ENCODE data around the gene NDFIP2.

DNA sequence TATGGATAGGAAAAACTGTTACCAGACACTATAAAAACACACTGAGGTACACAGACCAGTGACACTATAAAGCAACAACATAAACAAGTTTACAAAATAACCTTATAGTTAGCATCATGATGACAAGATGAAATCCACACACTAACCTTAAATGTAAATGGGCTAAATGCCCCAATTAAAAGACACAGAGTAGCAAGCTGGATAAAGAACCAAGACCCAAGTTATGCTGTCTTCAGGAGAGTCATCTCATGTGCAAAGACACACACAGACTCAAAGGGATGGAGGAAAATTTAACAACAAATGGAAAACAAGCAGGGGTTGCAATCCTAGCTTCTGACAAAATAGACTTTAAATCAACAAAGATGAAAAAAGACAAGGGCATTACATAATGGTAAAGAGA, 81.6 kb downstream of the NDFIP2 start:
- TF ChIP-seq EZH2 (IDR thresholded peaks at IDR 0.05; ENCODE audit: low read length): no peak
- TF ChIP-seq, protein P1, sequence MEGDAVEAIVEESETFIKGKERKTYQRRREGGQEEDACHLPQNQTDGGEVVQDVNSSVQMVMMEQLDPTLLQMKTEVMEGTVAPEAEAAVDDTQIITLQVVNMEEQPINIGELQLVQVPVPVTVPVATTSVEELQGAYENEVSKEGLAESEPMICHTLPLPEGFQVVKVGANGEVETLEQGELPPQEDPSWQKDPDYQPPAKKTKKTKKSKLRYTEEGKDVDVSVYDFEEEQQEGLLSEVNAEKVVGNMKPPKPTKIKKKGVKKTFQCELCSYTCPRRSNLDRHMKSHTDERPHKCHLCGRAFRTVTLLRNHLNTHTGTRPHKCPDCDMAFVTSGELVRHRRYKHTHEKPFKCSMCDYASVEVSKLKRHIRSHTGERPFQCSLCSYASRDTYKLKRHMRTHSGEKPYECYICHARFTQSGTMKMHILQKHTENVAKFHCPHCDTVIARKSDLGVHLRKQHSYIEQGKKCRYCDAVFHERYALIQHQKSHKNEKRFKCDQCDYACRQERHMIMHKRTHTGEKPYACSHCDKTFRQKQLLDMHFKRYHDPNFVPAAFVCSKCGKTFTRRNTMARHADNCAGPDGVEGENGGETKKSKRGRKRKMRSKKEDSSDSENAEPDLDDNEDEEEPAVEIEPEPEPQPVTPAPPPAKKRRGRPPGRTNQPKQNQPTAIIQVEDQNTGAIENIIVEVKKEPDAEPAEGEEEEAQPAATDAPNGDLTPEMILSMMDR (optimal IDR thresholded peaks at IDR 0.05 in 1 of 3, IDR thresholded peaks at IDR 0.05 in 1 of 3, conservative IDR thresholded peaks at IDR 0.05 in 1 of 3; ENCODE audit: extremely low read depth in 1 of 3, insufficient read depth in 2 of 3, low read length in 3 of 3): no peak
